ENCODE results near the gene TINCR.

Gene TINCR

DNA sequence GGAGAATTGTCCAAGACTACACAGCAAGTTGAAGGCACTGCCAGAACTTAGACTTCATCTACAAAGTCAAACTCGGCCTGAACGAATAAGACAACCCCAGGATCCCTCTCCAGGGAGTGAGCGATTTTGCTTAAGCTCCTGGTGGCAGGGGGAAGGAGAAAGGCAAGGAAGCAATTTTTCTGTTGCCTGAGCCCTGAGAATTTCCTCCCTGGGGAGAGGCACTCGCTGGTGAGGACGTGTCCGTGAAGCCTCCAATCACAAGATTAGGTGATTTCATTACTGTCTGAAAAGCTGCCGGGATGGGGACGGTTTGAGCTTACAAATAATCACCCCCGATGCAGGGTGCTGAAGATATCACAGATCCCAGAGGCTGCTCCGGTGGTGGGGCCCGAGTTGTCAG, 45.6 kb downstream of the TINCR start:
- H3K27ac ChIP-seq = no peak overlapping the region
- no peak for DNase-seq (ENCODE audit: low read depth, low spot score)

DNA sequence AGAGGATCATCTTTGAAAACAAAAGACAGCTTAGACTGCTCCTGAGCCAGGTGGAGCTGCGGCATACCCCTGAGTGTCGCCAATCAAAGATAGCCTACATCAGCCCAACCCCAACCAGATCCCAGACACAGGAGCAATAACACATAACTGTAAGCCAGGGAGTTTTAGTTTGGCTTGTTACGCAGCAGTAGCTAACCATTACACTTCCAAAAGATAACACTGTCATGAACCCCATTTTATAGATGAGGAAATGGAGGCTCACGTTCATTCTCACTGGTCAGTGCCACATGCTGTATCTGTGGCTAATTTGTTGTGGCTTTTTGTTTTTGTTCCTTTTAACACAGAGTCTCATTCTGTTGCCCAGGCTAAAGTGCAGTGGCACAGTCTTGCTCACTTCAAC, 47.3 kb downstream of the TINCR start:
- DNase-seq (ENCODE audit: low read depth, low spot score) = no peak
- H3K27ac ChIP-seq = no peak overlapping the region

DNA sequence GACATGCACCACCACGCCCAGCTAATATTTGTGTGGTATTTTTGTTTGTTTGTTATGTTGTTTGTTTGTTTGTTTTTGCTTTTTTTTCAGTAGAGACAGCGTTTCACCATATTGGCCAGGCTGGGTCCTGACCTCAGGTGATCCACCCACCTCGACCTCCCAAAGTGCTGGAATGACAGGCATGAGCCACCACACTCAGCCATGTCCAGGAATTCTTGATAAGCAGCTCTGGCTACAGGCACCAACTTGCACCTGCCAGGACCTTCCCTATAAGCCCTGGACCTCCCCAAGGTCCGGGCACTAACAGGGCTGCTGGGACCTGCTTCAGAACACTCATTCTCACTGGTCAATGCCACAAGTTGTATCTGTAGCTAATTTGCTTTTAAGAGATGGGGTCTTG, 48.7 kb downstream of the TINCR start:
- DNase-seq (ENCODE audit: low read depth, low spot score) = no peak
- no peak overlapping the region for H3K27ac ChIP-seq

DNA sequence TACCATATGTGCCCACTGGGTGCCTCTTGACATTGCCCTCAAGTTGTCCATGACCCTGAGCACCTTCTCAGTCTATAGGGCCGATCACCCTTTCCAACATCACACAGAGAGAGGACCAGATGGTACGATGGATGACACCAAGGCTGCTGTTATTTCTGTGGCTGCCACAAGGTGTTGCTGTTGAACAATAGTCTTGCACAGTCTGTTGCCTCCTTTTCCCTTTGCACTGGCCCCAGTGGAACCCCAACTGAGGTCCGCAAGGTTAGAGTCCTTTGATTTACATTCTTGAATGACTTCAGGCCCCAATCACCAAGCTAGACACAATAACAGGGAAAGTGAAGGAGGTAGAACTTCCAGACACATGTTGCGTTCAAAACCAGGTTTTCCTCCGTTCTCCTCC, 52.0 kb downstream of the TINCR start:
- H3K27ac ChIP-seq = no peak overlapping the region
- no peak for DNase-seq (ENCODE audit: low read depth, low spot score)

DNA sequence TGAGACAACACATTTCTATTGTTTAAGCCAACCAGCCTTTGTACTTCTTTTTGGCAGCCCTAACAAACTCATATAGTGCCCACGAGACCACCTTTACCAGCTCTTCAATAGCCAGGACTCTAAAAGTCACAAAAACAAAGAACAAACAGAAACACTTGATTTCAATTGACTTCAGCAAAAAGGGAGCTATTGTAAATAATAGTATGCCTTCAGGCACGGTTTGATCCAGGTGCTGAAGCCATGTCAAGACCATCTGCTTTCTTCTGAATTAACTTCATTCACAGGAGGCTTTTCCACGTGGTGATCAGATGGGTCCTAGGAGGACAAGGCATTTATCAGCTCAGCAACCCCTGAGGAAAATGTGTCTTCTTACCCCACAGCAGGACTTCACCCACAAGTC, 53.8 kb downstream of the TINCR start:
- DNase-seq (ENCODE audit: low read depth, low spot score) = no peak
- H3K27ac ChIP-seq = no peak overlapping the region

DNA sequence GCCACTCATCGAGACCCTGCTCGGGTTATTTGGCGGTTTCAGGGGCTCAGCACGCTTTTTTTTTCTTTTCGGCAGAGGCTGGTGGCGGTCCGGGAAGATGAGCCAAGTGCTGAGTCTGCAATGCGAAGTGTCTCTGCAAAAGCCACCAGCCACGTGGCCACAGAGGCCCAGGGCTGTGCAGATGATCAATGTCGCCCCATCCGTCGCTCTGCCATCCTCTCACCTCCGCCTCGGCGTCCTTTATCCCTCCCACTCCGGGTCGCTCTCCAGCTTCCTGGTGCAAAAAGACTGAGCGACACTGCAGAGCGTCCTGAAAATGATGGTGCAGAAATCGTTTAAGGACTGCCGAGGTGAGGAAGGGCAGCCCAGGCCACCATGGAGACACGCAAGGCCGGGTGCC, 55.0 kb downstream of the TINCR start:
- no peak overlapping the region for H3K27ac ChIP-seq
- DNase-seq (ENCODE audit: low read depth, low spot score) = no peak

Measured in epithelial cell of prostate (primary cell).